ENCODE results near the gene RGL2.

DNA sequence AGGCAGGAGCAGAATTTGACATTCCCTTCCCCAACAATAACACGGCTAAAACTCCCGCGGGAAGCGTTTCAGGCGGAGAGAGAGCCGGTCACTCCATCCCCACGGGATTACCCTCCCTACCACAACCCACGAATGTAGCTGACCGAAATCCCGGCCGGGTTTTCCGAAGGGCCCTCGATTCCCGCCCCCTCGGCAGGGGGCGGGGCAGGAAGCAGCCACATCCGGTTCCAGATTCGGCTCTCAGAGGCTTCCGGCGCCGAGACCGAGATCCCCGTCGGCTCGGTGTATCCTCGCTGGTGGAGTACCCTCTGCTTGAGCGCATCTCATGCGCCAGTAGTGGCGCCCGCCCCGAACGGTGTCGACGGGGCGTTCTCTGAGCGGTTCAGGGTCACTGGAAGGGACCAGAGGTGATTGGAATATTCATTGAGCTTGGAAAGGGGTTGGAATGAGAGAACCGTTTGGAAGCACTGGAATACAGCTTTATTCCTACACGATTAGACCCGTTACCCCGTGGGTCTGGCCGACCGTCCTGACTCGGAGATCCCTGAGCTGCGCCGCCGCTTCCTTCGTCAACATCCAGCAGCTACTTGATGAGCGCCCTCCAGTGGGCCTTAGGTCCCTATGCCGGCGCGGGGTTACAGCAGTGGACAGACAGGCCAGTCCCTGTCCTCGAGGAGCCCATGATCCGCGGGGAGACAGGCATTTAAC, 649 bp upstream of the RGL2 start:
- TF ChIP-seq, protein P1, sequence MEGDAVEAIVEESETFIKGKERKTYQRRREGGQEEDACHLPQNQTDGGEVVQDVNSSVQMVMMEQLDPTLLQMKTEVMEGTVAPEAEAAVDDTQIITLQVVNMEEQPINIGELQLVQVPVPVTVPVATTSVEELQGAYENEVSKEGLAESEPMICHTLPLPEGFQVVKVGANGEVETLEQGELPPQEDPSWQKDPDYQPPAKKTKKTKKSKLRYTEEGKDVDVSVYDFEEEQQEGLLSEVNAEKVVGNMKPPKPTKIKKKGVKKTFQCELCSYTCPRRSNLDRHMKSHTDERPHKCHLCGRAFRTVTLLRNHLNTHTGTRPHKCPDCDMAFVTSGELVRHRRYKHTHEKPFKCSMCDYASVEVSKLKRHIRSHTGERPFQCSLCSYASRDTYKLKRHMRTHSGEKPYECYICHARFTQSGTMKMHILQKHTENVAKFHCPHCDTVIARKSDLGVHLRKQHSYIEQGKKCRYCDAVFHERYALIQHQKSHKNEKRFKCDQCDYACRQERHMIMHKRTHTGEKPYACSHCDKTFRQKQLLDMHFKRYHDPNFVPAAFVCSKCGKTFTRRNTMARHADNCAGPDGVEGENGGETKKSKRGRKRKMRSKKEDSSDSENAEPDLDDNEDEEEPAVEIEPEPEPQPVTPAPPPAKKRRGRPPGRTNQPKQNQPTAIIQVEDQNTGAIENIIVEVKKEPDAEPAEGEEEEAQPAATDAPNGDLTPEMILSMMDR (IDR thresholded peaks at IDR 0.05; ENCODE audit: borderline replicate concordance, extremely low read depth, low read length, poor library complexity, severe bottlenecking) = peak; percentile 81
- TF ChIP-seq EZH2 (IDR thresholded peaks at IDR 0.05; ENCODE audit: borderline replicate concordance, low read depth, low read length, severe bottlenecking) = no peak

Measured in DND-41 (cell line).